Lower leg skin (tissue), 3 donors: ENCODE data around the gene PPP2R3C.

Experiments used
- CTCF ChIP-seq, 3 donors: fragments of 450-650 bp; IDR thresholded peaks; one replicate each; pipeline ENCODE4 v1.5.1; 2016; ENCODE audit warnings: antibody characterized with exemption in 3 of 3, mild to moderate bottlenecking in 3 of 3, moderate library complexity in 2 of 3
- POLR2A ChIP-seq, 2 donors: fragments of 450-650 bp; IDR thresholded peaks; one replicate each; pipeline ENCODE4 v1.6.1; 2016 to 2017; ENCODE audit warnings: antibody characterized with exemption in 2 of 2, mild to moderate bottlenecking in 1 of 2, moderate library complexity in 1 of 2

- no peak for TF ChIP-seq CTCF (IDR thresholded peaks at IDR 0.05)
- TF ChIP-seq POLR2A (IDR thresholded peaks at IDR 0.05) = no peak
These were observed 1.1 kb upstream of the PPP2R3C start for GRCh38 chr14:35122696-35123387.
